IMR-90 (cell line): ENCODE data around the gene COL27A1.

Experiments used
- BHLHE40 ChIP-seq: fragments of 150-350 bp; IDR thresholded peaks from 2 replicates; pipeline ENCODE4 v1.6.1; 2016; ENCODE audit warnings: mild to moderate bottlenecking, low read depth, low read length
- CEBPB ChIP-seq: IDR thresholded peaks from 2 replicates; pipeline ENCODE4 v1.6.1; 2012; ENCODE audit warnings: low read depth, low read length, improper control_type of control experiment
- FOS ChIP-seq: fragments of 150-350 bp; IDR thresholded peaks from 2 replicates; pipeline ENCODE4 v1.6.1; 2016; ENCODE audit warnings: low read depth, low read length
- MAFK ChIP-seq: IDR thresholded peaks from 2 replicates; pipeline ENCODE4 v1.6.1; 2012; ENCODE audit warnings: low read depth, low read length, improper control_type of control experiment
- NFE2L2 ChIP-seq: fragments of 150-350 bp; IDR thresholded peaks from 2 replicates; pipeline ENCODE4 v1.6.1; 2016; ENCODE audit warnings: low read depth, mild to moderate bottlenecking, low read length
- POLR2A ChIP-seq: IDR thresholded peaks from 2 replicates; pipeline ENCODE4 v1.6.1; 2012; ENCODE audit warnings: mild to moderate bottlenecking, low read depth, low read length
- RAD21 ChIP-seq: IDR thresholded peaks from 2 replicates; pipeline ENCODE4 v1.6.1; 2012; ENCODE audit warnings: low read length, improper control_type of control experiment
- RCOR1 ChIP-seq: IDR thresholded peaks from 2 replicates; pipeline ENCODE4 v1.6.1; 2012; ENCODE audit warnings: mild to moderate bottlenecking, low read length, improper control_type of control experiment; ENCODE audit not compliant: insufficient replicate concordance
- RFX5 ChIP-seq: IDR thresholded peaks from 2 replicates; pipeline ENCODE4 v1.8.0; 2012; ENCODE audit warnings: low read depth, mild to moderate bottlenecking, low read length, moderate library complexity
- SMC3 ChIP-seq: fragments of 150-350 bp; IDR thresholded peaks from 2 replicates; pipeline ENCODE4 v1.6.1; 2016; ENCODE audit warnings: low read depth, mild to moderate bottlenecking, antibody characterized with exemption, low read length, moderate library complexity
- TF ChIP-seq, protein P1 (sequence below): conservative IDR thresholded peaks from 2 replicates; pipeline ENCODE4 v1.5.1; 2012; ENCODE audit warnings: mild to moderate bottlenecking, low read depth, low read length, improper control_type of control experiment
- TF ChIP-seq, protein P2 (sequence below): fragments of 150-350 bp; IDR thresholded peaks from 2 replicates; pipeline ENCODE4 v1.6.1; 2017; ENCODE audit warnings: mild to moderate bottlenecking, antibody characterized with exemption, low read length, low read depth
- TF ChIP-seq, protein P3 (sequence below): fragments of 150-350 bp; IDR thresholded peaks from 2 replicates; pipeline ENCODE4 v1.6.1; 2016; ENCODE audit warnings: low read depth, mild to moderate bottlenecking, low read length, moderate library complexity, borderline replicate concordance

DNA sequence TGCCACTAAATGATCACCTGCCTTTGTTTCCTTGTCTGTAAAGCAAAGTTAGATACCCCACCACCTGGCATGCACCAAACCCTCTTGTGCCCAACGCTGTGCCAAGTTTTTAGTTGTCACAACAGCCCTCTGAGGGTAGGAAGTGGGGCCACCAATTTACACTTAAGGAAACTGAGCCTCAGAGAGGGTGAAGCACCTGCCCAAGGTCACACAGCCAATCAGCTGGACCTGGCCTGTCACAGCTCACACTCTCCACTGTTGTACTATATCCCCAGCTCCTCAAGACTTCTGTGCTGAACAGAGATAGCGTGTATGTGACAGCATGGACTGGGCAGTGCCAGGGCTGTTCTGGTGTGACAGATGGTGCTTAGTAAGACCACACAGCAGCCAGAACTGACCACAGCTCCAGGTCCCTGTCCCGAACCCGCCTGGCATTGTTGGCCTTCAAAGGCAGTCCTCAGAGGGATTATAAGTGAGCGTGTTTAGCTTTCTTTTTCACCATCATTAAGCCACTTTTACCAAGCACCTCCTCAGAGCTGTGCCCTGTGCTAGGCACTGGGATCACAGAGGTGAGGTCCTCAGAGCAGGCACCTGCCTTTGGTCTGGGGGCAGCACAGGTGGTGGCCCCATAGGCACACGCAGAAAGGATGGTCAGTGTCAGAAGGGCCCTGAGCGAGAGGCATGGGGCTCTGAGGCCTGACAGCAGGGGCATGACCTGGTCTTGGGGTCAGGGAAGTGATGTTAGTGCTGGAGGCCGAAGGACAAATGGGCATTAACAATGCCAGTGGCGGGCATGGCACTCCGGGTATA, 71.1 kb downstream of the COL27A1 start:
- TF ChIP-seq FOS = no peak
- TF ChIP-seq BHLHE40 = no peak
- TF ChIP-seq, protein P1, sequence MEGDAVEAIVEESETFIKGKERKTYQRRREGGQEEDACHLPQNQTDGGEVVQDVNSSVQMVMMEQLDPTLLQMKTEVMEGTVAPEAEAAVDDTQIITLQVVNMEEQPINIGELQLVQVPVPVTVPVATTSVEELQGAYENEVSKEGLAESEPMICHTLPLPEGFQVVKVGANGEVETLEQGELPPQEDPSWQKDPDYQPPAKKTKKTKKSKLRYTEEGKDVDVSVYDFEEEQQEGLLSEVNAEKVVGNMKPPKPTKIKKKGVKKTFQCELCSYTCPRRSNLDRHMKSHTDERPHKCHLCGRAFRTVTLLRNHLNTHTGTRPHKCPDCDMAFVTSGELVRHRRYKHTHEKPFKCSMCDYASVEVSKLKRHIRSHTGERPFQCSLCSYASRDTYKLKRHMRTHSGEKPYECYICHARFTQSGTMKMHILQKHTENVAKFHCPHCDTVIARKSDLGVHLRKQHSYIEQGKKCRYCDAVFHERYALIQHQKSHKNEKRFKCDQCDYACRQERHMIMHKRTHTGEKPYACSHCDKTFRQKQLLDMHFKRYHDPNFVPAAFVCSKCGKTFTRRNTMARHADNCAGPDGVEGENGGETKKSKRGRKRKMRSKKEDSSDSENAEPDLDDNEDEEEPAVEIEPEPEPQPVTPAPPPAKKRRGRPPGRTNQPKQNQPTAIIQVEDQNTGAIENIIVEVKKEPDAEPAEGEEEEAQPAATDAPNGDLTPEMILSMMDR = no peak
- TF ChIP-seq POLR2A = no peak
- TF ChIP-seq MAFK = no peak
- TF ChIP-seq NFE2L2 = no peak
- TF ChIP-seq CEBPB = no peak
- no peak for TF ChIP-seq SMC3
- TF ChIP-seq, protein P2, sequence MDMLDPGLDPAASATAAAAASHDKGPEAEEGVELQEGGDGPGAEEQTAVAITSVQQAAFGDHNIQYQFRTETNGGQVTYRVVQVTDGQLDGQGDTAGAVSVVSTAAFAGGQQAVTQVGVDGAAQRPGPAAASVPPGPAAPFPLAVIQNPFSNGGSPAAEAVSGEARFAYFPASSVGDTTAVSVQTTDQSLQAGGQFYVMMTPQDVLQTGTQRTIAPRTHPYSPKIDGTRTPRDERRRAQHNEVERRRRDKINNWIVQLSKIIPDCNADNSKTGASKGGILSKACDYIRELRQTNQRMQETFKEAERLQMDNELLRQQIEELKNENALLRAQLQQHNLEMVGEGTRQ = no peak
- no peak for TF ChIP-seq RAD21
- TF ChIP-seq, protein P3, sequence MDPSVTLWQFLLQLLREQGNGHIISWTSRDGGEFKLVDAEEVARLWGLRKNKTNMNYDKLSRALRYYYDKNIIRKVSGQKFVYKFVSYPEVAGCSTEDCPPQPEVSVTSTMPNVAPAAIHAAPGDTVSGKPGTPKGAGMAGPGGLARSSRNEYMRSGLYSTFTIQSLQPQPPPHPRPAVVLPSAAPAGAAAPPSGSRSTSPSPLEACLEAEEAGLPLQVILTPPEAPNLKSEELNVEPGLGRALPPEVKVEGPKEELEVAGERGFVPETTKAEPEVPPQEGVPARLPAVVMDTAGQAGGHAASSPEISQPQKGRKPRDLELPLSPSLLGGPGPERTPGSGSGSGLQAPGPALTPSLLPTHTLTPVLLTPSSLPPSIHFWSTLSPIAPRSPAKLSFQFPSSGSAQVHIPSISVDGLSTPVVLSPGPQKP = no peak
- TF ChIP-seq RCOR1 = no peak
- no peak for TF ChIP-seq RFX5
